CD4-positive, alpha-beta T cell treated with Interleukin-12 subunit alpha and Interleukin-12 subunit beta, for 1 hour (primary cell): ENCODE results near the gene ARSH.
"Not testable (repeated sequence)": the region's sequence is repeated elsewhere in the genome, so short reads cannot be mapped to it uniquely, and the experiment has no call there.

Experiments
- DNase-seq: peaks from one replicate; pipeline ENCODE4 v3.0.0-alpha.2; 2020

ARSH gene

DNA sequence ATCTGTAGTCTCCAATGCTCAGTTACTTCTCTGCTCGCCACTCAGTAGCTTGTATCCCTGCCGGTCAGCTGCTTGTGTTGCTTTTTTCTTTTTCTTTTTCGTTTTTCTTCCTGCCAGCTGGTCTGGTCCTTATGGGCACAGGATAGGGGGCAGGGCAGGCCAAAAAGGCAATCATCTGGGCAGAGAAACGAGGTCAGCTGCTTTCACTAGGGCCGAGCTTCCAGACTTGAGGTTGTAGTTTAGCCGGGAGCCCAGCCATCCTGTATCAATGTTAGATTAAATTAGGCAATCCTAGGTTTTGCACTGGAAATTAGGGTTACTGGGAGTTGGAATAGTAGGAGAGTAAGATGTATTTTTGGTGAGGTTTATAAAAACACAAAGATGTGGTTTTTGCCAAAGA is 38.3 kb downstream of the ARSH start:
- DNase-seq = no peak

DNA sequence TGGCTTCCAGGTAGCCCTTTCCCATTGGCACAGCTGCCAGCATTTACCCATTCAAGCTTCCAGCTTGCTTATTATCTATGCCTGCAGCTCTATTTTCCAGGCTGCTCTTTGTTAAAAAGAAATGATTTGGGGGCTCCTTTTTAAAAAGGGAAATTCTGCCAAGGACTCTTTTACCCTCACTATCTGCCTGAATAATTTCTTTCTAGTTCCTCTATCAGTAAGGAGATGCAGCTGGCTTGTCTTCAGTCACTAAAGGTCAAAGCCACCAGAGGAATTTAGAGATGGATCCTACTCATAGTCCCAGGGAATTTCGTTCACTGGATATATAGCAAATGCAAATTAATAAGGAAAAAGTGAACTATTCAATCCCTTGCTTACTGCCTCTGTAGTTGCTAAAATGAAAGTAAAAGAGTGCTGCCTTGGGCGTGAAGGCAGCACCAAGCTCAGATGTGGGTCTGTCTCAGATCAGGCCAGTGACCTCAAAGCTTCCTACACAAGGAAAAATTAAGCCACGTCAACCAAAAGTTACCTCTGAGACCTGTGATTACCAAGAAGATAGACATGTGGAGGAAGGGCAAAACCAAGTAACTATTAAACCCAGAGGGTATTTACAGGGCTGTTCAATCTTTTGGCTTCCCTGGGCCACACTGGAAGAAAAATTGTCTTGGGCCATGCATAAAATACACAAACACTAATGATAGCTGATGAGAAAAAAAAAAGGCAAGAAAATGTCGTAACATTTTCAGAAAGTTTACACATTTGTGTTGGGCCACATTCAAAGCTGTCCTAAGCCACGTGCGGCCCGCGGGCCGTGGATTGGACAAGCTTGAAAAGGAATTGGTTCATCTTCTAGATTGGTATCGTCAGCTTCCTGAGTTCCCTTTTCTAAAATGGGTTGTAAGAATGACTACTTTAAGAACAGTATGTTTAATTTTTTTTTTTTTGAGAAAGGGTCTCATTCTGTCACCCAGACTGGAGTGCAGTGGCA is 40.2 kb downstream of the ARSH start:
- DNase-seq = no peak

GRCh38 chrX:3050523-3051175 is 44.3 kb downstream of the ARSH start:
- DNase-seq = not testable (repeated sequence)

GRCh38 chrX:3052860-3053259 is 46.5 kb downstream of the ARSH start:
- DNase-seq = no peak

- DNase-seq = no peak
Observed at GRCh38 chrX:3066555-3066954, 60.2 kb downstream of the ARSH start.

DNA sequence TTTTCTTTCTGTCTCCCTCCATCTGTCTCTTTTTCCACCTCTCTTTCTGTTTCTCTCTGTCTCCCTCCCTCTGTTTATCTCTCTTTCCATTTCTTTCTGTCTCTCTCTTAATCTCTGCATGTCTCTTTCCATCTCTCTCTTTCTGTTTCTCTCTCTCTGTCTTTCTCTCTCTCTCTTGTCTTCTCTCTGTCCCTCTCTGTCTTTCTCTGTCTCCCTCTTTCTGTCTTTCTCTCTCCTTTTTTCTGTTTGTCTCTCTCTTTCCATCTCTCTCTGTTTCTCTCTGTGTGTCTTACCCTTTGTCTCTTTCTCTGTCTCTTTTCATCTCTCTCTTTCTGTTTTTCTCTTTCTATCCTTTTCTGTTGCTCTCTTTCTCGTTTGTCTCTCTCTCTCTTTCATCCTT is 69.6 kb downstream of the ARSH start:
- no peak for DNase-seq

DNA sequence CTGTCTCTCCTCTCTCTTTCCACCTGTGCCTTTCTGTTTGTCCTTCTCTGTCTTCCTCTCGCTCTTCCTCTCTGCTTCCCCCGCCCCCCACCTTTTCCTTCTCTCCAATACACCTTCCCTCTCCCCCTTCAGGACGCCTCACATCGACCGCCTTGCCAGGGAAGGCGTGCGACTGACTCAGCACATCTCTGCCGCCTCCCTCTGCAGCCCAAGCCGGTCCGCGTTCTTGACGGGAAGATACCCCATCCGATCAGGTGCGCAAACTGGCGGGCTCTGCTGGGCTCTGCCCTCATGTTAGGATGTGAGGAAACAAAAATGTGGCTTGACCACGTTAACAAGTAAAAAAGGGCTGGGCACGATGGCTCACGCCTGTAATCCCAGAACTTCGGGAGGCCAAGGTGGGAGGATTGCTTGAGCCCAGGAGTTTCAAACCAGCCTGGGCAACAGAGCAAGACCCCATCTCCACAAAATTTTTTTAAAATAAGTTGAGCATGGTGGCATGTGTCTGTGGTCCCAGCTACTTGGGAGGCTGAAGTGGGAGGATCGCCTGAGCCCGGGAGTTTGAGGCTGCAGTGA is 70.2 kb downstream of the ARSH start:
- no peak for DNase-seq
